DND-41 (cell line): ENCODE measurements around the gene SELENON.

Experiments
- ATAC-seq: fragments of 200-7000 bp; cut with Tn5 transposase; 3 replicates; pipeline ENCODE4 v1.9.1; 2021; ENCODE audit warnings: low read depth; ENCODE audit not compliant: insufficient read depth
- DNase-seq: peaks from one replicate; pipeline ENCODE4 v3.0.0-alpha.2; 2020
- H2AFZ ChIP-seq: 2 replicates; pipeline ENCODE4 v1.6.0; 2012; ENCODE audit warnings: low read depth, low read length
- H3K27ac ChIP-seq: 2 replicates; pipeline ENCODE4 v1.5.1; 2012; ENCODE audit warnings: low read length, inconsistent platforms
- H3K27me3 ChIP-seq: fragments of 200-600 bp; sonication (generic); 2 replicates; pipeline ENCODE4 v1.6.0; 2012; ENCODE audit warnings: low read length, mild to moderate bottlenecking, inconsistent platforms; ENCODE audit not compliant: insufficient read depth, poor library complexity
- H3K36me3 ChIP-seq: 2 replicates; pipeline ENCODE4 v1.5.1; 2012; ENCODE audit warnings: low read length, inconsistent platforms; ENCODE audit not compliant: insufficient read depth
- H3K4me1 ChIP-seq: 2 replicates; pipeline ENCODE4 v1.5.1; 2012; ENCODE audit warnings: mild to moderate bottlenecking, low read length; ENCODE audit not compliant: insufficient read depth
- H3K4me2 ChIP-seq: 2 replicates; pipeline ENCODE4 v1.6.0; 2012; ENCODE audit warnings: mild to moderate bottlenecking, moderate library complexity, low read length, inconsistent platforms; ENCODE audit not compliant: insufficient read depth
- H3K4me3 ChIP-seq, 2 experiments: fragments of 200-600 bp in 1 of 2; shearing (Covaris generic) in 1 of 2; 2 replicates each; pipeline ENCODE4 v1.5.1; 2012 to 2016; ENCODE audit warnings: inconsistent platforms in 2 of 2, low read length in 2 of 2, mild to moderate bottlenecking in 2 of 2, low read depth in 1 of 2, moderate library complexity in 1 of 2
- H3K79me2 ChIP-seq: 2 replicates; pipeline ENCODE4 v1.6.0; 2012; ENCODE audit warnings: low read length, inconsistent platforms; ENCODE audit not compliant: insufficient read depth
- H3K9ac ChIP-seq: 2 replicates; pipeline ENCODE4 v1.6.0; 2012; ENCODE audit warnings: low read depth, mild to moderate bottlenecking, inconsistent platforms, low read length, moderate library complexity
- H3K9me3 ChIP-seq: 2 replicates; pipeline ENCODE4 v1.5.1; 2012; ENCODE audit warnings: low read length, moderate library complexity, mild to moderate bottlenecking, inconsistent platforms; ENCODE audit not compliant: insufficient read depth, severe bottlenecking
- H4K20me1 ChIP-seq: 2 replicates; pipeline ENCODE4 v1.6.0; 2012; ENCODE audit warnings: low read length; ENCODE audit not compliant: insufficient read depth
- EZH2 ChIP-seq: IDR thresholded peaks from 3 replicates; pipeline ENCODE4 v1.6.1; 2012; ENCODE audit warnings: borderline replicate concordance, low read depth, mild to moderate bottlenecking, moderate library complexity, low read length, inconsistent platforms; ENCODE audit not compliant: severe bottlenecking
- TF ChIP-seq, protein P1 (sequence below): IDR thresholded peaks from 2 replicates; pipeline ENCODE4 v1.5.1; 2012; ENCODE audit warnings: borderline replicate concordance, low read length, moderate library complexity, mild to moderate bottlenecking; ENCODE audit not compliant: poor library complexity, severe bottlenecking; ENCODE audit errors: extremely low read depth

The SELENON gene

DNA sequence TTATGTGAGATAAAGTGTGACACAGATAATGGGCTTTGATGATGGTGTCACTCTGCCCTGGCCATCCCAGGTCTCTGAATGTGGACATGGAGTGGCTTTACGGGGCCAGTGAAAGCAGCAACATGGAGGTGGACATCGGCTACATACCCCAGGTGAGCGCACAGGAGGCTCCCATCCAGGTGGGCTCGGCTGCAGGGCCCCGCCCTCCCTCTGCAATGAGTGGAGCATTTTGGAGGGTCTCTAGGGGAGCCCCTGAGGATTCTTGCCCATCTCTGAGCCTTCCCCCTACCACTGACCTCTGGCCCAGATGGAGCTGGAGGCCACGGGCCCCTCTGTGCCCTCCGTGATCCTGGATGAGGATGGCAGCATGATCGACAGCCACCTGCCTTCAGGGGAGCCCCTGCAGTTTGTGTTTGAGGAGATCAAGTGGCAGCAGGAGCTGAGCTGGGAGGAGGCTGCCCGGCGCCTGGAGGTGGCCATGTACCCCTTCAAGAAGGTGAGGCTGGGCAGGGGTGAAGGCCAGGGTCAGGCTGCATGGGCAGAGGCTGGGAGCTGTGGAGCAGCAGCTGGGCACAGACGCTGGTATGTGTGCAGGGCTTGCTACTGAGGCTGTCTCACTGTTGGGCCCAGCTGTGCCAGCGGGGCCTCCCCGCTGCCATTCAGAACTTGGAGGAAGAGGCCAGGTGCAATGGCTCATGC lies 11.5 kb downstream of the SELENON start:
- H3K79me2 ChIP-seq: no peaks in the 10 kb centered on the region
- no peak overlapping the region for H2AFZ ChIP-seq
- H3K9me3 ChIP-seq: no peaks in the 10 kb centered on the region
- DNase-seq: no peak
- H3K4me2 ChIP-seq: no peak overlapping the region
- no peaks in the 10 kb centered on the region for H3K27me3 ChIP-seq
- no peak for ATAC-seq
- H4K20me1 ChIP-seq: peaks cover 8% of the 10 kb centered on the region
- no peak overlapping the region for H3K4me3 ChIP-seq
- H3K27ac ChIP-seq: no peak overlapping the region
- H3K36me3 ChIP-seq: no peaks in the 10 kb centered on the region
- no peak for TF ChIP-seq EZH2
- TF ChIP-seq, protein P1, sequence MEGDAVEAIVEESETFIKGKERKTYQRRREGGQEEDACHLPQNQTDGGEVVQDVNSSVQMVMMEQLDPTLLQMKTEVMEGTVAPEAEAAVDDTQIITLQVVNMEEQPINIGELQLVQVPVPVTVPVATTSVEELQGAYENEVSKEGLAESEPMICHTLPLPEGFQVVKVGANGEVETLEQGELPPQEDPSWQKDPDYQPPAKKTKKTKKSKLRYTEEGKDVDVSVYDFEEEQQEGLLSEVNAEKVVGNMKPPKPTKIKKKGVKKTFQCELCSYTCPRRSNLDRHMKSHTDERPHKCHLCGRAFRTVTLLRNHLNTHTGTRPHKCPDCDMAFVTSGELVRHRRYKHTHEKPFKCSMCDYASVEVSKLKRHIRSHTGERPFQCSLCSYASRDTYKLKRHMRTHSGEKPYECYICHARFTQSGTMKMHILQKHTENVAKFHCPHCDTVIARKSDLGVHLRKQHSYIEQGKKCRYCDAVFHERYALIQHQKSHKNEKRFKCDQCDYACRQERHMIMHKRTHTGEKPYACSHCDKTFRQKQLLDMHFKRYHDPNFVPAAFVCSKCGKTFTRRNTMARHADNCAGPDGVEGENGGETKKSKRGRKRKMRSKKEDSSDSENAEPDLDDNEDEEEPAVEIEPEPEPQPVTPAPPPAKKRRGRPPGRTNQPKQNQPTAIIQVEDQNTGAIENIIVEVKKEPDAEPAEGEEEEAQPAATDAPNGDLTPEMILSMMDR: no peak
- H3K9ac ChIP-seq: no peak overlapping the region
- peaks cover 3% of the 10 kb centered on the region for H3K4me1 ChIP-seq

DNA sequence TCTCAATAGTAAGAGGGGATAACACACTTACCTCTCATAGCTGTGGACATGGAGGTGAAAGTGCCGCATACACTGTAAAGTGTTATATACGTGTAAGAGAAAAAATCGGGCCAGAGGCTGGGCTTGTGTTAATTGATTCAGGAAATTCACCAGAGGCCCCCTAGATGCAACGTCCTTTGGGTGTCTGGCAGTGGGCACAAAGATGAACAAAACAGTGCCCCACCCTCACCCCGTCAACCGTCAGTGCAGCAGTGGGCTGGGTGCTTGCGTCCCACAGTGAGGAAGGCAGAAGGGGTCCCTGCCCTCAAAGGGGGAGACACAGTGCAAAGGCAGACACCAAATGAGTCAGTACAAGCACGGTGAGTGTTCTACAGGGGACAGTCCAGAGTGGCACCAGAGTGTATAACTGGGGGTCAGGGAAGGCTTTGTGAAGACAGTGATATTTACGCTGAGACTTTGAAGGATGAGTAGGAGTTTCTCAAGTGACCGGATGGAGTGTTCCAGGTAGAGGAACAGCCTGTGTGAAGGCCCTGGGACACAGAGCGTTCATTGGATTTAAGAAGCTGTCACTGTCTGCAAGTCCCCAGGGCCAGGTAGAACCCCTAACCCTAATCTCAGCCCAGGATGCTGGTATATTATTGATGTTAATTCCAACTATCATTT lies 13.2 kb downstream of the SELENON start:
- Histone ChIP-seq H3K4me1 (peaks cover 3% of the 10 kb centered on the region), H2AFZ (no peak overlapping the region), H4K20me1 (peaks cover 8% of the 10 kb centered on the region), H3K27me3 (no peaks in the 10 kb centered on the region), H3K4me2 (no peak overlapping the region), H3K36me3 (no peaks in the 10 kb centered on the region), H3K27ac (no peak overlapping the region), H3K9me3 (no peaks in the 10 kb centered on the region), H3K79me2 (no peaks in the 10 kb centered on the region), H3K9ac (no peak overlapping the region), H3K4me3 (no peak overlapping the region)
- TF ChIP-seq EZH2: no peak
- TF ChIP-seq, protein P1: no peak
- ATAC-seq: no peak
- no peak for DNase-seq

DNA sequence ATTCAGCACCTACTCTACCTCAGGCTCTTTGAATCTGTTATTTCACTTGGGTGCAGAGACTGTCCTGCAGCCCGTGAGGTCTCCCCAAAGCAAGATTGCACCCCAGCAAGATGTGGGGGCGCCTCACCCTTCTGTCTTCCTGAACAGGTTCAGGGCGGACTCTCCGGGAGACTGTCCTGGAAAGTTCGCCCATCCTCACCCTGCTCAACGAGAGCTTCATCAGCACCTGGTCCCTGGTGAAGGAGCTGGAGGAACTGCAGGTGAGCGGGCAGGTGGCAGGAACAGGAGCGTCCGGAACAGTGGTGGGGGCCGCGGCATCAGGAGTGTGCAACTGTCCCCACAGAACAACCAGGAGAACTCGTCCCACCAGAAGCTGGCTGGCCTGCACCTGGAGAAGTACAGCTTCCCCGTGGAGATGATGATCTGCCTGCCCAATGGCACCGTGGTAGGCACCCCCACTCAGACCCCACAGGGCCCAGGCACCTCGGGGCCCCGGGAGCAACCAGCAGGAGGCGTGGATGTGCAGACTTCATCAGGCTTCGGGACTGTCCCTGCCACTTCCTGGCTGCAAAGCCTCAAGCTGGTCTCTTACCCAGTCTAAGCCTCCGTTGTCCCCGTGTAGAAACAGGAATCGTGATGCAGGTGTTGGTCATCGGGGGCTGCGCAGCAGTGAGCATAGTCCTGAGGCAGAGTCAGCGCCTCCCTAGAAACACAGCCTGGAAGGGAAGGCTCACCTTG lies 13.9 kb downstream of the SELENON start:
- DNase-seq: no peak
- no peak for TF ChIP-seq EZH2
- TF ChIP-seq, protein P1: peak; percentile 28
- Histone ChIP-seq H3K9ac (no peak overlapping the region), H3K27ac (no peak overlapping the region), H3K36me3 (no peaks in the 10 kb centered on the region), H2AFZ (no peak overlapping the region), H4K20me1 (peaks cover 6% of the 10 kb centered on the region), H3K4me2 (no peak overlapping the region), H3K9me3 (no peaks in the 10 kb centered on the region), H3K4me3 (no peak overlapping the region), H3K4me1 (peaks cover 9% of the 10 kb centered on the region), H3K27me3 (no peaks in the 10 kb centered on the region), H3K79me2 (no peaks in the 10 kb centered on the region)
- no peak for ATAC-seq
